GM18517 (cell line): ENCODE data around the gene ANKS1A.

ENCODE experiments used
- ATAC-seq: cut with Tn5 transposase; IDR thresholded peaks from one replicate; pipeline ENCODE4 v1.9.1; 2021; ENCODE audit warnings: mild to moderate bottlenecking, moderate library complexity; ENCODE audit not compliant: unreplicated experiment

Gene ANKS1A

GRCh38 chr6:35036059-35036827 is 147.2 kb downstream of the ANKS1A start:
- ATAC-seq, result no peak

- ATAC-seq, result no peak
Observed at GRCh38 chr6:35036828-35037663, 148.0 kb downstream of the ANKS1A start.

GRCh38 chr6:35037664-35038038 is 148.6 kb downstream of the ANKS1A start:
- no peak for ATAC-seq

GRCh38 chr6:35038076-35038475 is 149.0 kb downstream of the ANKS1A start:
- no peak for ATAC-seq

- ATAC-seq, result no peak
Observed at GRCh38 chr6:35040398-35040797, 151.3 kb downstream of the ANKS1A start.

GRCh38 chr6:35041086-35041861 is 152.2 kb downstream of the ANKS1A start:
- no peak for ATAC-seq

- no peak for ATAC-seq
Observed at GRCh38 chr6:35042031-35042815, 153.2 kb downstream of the ANKS1A start.

- no peak for ATAC-seq
Observed at GRCh38 chr6:35043381-35044130, 154.5 kb downstream of the ANKS1A start.

GRCh38 chr6:35044145-35044745 is 155.2 kb downstream of the ANKS1A start:
- ATAC-seq, result no peak

- ATAC-seq, result no peak
Observed at GRCh38 chr6:35044761-35045421, 155.8 kb downstream of the ANKS1A start.

- no peak for ATAC-seq
Observed at GRCh38 chr6:35046103-35046502, 157.0 kb downstream of the ANKS1A start.

GRCh38 chr6:35046862-35047261 is 157.8 kb downstream of the ANKS1A start:
- no peak for ATAC-seq

GRCh38 chr6:35047265-35048011 is 158.4 kb downstream of the ANKS1A start:
- no peak for ATAC-seq

- ATAC-seq, result no peak
Observed at GRCh38 chr6:35048031-35048613, 159.1 kb downstream of the ANKS1A start.

GRCh38 chr6:35048631-35049083 is 159.6 kb downstream of the ANKS1A start:
- no peak for ATAC-seq

GRCh38 chr6:35049156-35049735 is 160.2 kb downstream of the ANKS1A start:
- ATAC-seq, result no peak
